ENCODE data around the gene CHAC1.

CHAC1 gene

GRCh38 chr15:40925495-40925862, 27.8 kb upstream of the CHAC1 start:
- no peak for DNase-seq

DNA sequence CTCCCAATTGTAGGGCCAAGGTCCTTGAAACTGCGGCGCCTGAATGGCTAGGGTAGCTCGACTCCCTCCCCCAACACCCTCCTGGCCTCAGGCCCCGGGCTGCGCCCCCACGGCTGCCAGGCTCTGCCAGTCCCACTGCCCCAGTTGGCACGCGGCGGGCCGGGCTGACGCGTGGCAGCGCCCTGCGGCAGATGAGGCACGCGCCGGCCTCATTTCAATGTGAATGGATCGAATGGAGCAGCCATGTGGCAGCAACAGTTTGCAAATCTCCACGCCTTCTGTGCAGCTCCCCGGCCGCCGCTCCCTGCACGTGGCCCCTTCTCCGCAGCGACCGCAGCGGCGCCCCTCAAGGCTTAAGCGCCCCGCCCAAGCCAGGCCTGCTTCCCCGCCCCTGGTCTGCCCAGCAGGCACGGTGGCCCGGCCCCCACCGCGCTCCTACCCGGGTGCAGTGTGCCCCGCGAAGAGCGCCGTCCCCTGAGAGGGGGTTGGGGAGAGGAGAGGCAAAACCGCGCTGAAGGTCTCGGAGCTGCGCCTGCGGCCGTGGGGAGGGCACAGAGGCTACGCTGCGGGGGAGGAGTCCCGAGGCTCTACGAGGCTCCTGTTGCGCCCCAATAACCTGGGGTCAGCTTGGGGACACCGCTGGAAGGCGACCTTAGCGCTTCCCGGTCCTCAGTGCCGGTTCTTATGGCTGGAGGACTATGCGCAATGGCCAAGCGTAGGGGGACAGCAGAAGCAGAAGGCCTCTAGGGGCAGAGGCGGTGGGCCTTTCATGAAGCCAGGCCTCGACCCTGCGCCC, 27.2 kb upstream of the CHAC1 start:
- no peak for DNase-seq

DNA sequence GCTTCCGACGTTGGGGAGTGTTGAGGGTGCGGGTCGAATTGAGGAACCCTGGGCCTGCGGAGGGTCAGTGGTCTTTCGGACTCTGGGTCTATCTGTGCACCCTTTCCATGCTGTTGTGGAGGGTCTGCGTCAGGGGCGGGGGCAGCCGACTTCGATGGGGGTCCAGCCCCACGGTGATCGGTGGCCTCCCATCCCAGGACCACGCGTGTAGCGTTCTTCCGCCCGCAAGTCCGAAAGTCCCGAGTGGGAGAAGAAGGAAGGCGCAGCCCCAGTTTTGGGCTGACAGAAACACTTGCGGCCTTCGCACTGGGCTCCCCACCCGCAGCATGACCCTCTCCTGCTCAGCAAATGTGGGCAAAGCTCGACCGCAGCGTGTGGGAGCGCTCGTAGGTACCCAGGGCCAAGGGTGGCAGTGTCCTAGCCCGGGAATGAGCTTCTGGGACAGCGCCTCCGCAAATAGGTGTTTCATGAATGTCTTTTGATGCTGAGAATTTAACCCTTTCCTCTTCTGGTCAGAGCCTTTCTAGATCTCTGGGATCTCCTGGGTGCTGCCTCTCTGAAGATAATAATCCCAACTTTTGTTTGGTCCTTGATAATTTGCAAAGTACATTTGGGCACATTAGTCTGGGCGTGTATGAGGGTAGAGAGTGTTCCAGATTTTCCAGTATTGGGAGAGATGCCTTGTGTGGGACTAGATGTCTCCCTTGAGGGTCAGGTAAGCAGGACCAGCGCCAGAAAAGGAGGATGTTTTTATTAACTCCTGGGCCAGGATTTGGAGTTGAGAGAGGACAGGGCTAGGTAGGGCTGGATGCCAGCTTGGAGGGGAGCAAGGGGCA, 26.4 kb upstream of the CHAC1 start:
- no peak for DNase-seq

- no peak for DNase-seq
Measured at GRCh38 chr15:40927495-40927872, 25.8 kb upstream of the CHAC1 start.

GRCh38 chr15:40927873-40928806, 25.1 kb upstream of the CHAC1 start:
- no peak for DNase-seq

GRCh38 chr15:40928821-40929659, 24.2 kb upstream of the CHAC1 start, which contains the start of gene DLL4:
Gene DLL4 (plus strand): TSS chr15:40929340. CDS start chr15:40929669, 329 bp downstream.
- peak; percentile 36 for DNase-seq

GRCh38 chr15:40929660-40930429, 23.4 kb upstream of the CHAC1 start:
- DNase-seq, result no peak

- DNase-seq, result peak; percentile 22
Measured at GRCh38 chr15:40930430-40931299, 22.6 kb upstream of the CHAC1 start.

DNA sequence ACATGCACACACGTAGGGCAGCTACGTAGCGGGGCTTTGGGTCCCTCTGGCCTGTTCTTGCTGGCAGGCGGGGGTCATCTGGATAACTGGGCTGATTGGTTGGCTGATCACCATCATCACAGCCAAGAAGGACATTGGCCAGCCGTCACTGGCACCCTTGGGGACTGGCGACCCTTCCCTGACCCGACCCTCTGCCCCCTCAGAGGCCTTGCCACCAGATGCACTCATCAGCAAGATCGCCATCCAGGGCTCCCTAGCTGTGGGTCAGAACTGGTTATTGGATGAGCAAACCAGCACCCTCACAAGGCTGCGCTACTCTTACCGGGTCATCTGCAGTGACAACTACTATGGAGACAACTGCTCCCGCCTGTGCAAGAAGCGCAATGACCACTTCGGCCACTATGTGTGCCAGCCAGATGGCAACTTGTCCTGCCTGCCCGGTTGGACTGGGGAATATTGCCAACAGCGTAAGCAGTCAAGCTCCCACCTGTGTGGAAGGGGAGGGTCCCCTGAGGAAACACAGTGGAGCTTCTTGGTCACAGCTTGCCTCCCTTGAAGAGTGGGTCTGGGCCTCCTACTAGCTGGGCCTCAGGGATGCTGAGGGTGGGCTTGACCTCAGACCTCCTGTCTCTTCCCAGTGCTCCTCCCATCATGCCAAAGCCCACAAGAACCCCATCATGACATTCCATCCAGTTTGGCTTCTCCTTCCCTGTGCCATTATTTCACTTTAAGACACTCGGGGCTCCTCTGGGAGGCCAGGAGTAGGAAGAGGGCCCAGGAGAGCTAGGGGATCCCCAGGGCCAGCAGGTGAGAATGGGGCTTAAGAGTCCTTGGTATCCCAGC, 21.8 kb upstream of the CHAC1 start:
- no peak for DNase-seq

DNA sequence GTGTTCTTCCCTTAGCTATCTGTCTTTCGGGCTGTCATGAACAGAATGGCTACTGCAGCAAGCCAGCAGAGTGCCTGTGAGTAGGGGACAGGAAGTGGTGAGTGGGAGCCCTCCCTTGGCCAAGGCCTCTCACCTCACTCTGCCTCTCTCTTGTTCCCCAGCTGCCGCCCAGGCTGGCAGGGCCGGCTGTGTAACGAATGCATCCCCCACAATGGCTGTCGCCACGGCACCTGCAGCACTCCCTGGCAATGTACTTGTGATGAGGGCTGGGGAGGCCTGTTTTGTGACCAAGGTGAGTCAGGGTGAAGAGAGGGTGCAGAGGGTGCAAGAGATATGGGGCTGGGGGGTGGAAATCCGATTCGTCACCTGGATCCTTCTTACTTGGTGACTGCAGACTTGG, 21.1 kb upstream of the CHAC1 start:
- DNase-seq, result no peak

DNA sequence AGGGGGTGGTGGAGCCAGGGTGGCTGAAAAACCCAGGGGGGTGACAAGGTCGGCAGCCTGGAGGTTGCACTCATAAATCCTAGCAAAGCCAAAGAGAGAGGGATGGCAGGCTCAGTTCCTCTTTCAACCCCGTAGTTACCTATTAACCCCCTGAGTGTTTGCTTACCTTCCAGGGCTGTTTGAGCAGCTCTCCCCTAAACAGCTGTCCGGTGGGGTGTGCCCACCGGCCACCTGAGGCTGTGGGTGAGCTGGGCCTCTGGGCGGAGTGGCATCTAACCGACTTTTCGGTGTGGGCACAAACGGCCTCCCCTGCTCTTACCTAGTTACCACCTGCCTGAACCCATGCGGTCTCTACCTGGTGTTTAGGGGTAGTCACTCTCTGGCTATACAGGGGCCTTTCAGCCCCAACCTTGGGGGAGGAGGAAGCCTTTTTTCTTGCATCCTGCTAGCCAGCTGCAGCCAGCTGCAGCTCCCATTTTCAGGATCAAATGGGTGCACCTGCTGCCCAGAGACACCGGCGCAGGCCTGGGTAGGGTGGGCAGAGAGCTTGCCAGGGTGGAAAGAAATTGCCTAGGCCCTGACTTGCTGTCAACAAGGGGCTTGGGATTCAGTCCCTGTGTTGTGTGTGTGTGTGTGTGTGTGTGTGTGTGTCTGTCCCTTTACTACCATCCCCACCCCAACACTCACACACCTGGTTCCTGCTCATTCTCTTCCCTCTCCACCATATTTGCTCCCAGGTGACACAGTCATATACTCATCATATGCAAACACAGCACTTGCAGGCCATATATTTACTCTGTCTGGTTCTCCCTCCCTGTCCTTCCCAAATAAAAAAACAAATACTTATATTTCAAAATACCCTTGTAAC, 20.4 kb upstream of the CHAC1 start:
- DNase-seq, result no peak

DNA sequence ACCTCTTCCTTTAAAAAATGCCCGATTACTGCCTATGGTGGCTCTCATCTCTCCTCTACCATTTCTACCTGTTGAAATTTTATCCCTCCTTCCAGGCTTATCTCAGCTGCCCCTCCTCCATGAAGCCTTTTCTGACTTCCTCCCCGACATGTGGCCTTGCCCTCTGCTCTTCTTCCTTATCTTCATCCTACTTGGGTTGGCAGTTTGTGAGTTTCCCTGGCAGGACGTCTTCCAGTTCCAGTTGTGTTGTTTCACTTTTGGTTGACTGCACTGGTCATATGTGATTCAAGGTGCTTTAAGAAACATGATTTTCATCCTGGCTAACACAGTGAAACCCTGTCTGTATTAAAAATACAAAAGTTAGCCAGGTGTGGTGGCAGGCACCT, 19.8 kb upstream of the CHAC1 start:
- DNase-seq, result no peak

DNA sequence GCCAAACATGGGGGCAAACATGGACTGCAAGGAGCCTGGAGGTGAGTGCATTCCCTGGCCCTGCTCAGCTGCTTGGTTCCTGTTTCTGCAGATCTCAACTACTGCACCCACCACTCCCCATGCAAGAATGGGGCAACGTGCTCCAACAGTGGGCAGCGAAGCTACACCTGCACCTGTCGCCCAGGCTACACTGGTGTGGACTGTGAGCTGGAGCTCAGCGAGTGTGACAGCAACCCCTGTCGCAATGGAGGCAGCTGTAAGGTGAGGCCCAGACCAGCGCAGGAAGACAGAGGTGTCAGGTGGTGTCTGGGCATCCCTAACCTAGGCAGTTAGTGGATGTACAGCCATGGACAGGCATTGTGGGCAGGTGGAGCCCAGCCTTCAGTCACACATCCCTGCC, 18.8 kb upstream of the CHAC1 start:
- no peak for DNase-seq

DNA sequence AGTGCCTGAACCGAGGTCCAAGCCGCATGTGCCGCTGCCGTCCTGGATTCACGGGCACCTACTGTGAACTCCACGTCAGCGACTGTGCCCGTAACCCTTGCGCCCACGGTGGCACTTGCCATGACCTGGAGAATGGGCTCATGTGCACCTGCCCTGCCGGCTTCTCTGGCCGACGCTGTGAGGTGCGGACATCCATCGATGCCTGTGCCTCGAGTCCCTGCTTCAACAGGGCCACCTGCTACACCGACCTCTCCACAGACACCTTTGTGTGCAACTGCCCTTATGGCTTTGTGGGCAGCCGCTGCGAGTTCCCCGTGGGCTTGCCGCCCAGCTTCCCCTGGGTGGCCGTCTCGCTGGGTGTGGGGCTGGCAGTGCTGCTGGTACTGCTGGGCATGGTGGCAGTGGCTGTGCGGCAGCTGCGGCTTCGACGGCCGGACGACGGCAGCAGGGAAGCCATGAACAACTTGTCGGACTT, 17.0 kb upstream of the CHAC1 start:
- DNase-seq, result no peak

- DNase-seq, result no peak
Measured at GRCh38 chr15:40936709-40937666, 16.3 kb upstream of the CHAC1 start.

DNA sequence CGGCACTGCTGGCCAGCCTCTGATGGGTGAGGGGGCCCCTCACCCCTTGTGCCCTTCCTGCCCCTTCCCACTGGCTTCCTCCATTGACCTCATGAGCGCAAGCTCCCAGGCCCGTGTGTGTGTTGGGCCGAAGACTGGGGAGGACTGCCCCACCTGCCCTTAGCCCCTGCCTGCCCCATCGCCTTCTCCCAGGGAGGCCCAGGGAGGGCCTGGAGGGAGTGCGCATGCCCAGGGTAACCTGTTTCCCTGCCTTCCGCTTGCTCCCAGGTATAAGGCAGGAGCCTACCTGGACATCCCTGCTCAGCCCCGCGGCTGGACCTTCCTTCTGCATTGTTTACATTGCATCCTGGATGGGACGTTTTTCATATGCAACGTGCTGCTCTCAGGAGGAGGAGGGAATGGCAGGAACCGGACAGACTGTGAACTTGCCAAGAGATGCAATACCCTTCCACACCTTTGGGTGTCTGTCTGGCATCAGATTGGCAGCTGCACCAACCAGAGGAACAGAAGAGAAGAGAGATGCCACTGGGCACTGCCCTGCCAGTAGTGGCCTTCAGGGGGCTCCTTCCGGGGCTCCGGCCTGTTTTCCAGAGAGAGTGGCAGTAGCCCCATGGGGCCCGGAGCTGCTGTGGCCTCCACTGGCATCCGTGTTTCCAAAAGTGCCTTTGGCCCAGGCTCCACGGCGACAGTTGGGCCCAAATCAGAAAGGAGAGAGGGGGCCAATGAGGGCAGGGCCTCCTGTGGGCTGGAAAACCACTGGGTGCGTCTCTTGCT, 15.3 kb upstream of the CHAC1 start:
- DNase-seq, result no peak
